SK-MEL-5 (cell line): ENCODE data around the gene CSPG5. TPM values are rescaled to one million over a fixed set of nuclear protein-coding genes. Genes with fewer than 3 reads are reported as not detected.

Source experiments
- DNase-seq: peaks from one replicate; pipeline ENCODE4 v3.0.0-alpha.2; 2016; ENCODE audit warnings: low read depth, low spot score
- in situ Hi-C: cut with HindIII; loops from 2 replicates; pipeline ENCODE4 v1.10.0; 2016; ENCODE audit warnings: low sequenced_read_pairs, high pct_unique_total_duplicates, low pct_unique_long_range_greater_than_20kb
- polyA plus RNA-seq, 2 experiments: library from polyadenylated mRNA; depleted of rRNA; stranded (reverse); fragments of >200 nt; gene quantifications; 2 replicates each; pipeline ENCODE4 v1.2.3, GENCODE V29; 2015
- total RNA-seq: library from RNA; depleted of rRNA; stranded (reverse); fragments of >200 nt; shearing (Covaris generic); gene quantifications from 2 replicates; pipeline ENCODE4 v1.2.3, GENCODE V29; 2014; rRNA removed

The CSPG5 gene
- total RNA-seq, result 3.8 and 4.3 TPM in 2 replicates
- 10.1 and 10.4 TPM in 2 replicates for polyA plus RNA-seq (2015; cell fraction: cytosol; rRNA removed)
- polyA plus RNA-seq (2015; cell fraction: nucleus; rRNA removed), result 0.84 and 1.0 TPM in 2 replicates

DNA sequence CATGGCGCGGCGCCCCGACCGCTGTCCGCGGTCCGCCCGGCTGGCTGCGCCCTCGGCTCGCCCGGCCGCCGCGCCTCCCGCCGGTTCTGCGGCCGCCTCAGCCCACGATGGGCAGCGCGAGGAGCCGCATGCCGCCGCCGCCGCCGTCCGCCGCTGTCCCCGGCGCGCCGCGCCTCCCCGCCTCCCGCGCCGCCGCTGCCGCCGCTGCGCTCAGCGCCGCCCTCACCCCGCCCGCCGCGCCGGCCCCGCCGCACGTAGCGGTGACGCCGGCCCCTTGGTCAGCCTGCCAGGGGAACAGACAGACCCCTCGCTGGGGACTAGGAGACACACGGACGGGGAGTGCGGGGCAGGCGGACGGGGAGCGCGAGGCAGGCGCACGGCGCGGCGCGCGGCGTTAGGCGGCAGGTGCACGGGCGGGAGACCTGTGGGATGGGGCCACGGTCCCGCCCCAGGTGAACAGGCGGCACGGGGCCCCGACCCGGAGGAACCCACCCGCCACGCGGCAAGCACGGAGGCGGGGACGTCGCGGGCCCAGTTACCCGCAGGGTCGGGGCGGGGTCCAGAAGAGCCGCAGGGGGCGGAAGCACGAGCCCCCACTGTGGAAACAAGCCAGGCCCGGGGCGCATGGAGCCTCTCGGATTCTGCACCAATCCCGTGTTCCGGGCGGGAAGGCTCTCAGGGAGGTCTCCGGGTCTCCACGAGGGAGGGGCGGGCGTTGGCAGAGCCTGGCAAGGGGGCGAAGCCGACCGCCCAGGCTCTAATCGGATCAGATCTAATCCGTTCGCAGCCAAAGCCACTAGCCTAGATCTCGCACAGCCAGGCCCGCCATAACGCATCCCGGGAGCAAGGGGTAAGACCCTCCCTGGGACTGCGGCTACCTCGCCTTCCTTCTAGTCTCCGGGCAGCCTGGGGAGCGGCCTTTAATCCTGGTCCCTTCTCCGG, at the start of gene CSPG5:
TSS of gene CSPG5 (minus strand) at position 175 of the 942 bp plus-strand sequence. CDS start at position 3, 172 bp downstream.
- DNase-seq, result no peak
- in situ Hi-C loops, result no loop called here

- in situ Hi-C loops, result no loop called here
- no peak for DNase-seq
These were observed 49.8 kb upstream of the CSPG5 start for GRCh38 chr3:47628426-47628825.

GRCh38 chr3:47622671-47623461, 44.2 kb upstream of the CSPG5 start:
- no peak for DNase-seq
- in situ Hi-C loops, result no loop called here

- no peak for DNase-seq
- in situ Hi-C loops, result no loop called here
These were observed 38.7 kb upstream of the CSPG5 start for GRCh38 chr3:47617086-47618010.

GRCh38 chr3:47614788-47615187, 36.1 kb upstream of the CSPG5 start:
- in situ Hi-C loops, result no loop called here
- no peak for DNase-seq

DNA sequence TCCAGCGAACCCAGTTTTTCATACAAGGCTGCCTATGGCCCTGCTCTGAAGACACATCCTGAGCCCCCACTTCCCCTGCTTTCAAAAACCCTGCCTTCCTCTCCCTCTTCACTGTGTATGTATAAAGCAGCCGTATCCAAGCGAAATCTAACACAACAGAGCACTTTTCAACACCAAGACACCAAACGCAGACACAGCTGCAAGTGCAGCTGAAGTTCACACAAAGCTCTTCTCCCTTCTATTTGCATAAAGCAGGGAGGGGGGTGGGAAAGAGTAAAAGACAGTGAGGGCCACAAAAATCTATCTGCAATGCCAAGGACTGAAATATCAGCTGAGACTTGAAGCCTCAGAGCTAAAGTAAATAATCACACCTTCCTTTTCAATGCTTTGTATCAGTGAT, 35.1 kb upstream of the CSPG5 start:
- in situ Hi-C loops, result no loop called here
- DNase-seq, result no peak

DNA sequence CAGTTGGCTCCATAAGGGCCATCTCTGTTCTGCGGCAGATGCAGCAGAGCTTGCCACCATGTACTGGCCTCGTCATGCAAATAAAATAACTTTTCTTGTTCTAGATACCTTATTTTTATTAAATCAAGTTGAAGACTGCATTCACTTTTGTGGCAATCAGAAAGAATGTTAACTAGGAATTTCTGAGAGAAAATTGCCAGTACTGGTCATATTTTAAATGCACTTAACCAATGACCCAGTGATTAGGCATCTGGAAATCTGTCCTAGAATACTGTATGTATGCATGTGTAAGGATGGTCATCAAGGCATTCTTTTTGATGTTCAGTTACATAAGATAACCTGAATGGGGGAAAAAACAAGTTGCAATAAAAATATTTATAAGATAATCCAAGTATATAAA, 34.2 kb upstream of the CSPG5 start:
- no peak for DNase-seq
- in situ Hi-C loops, result no loop called here

- in situ Hi-C loops, result no loop called here
- DNase-seq, result no peak
These were observed 33.5 kb upstream of the CSPG5 start for GRCh38 chr3:47612178-47612577.

DNA sequence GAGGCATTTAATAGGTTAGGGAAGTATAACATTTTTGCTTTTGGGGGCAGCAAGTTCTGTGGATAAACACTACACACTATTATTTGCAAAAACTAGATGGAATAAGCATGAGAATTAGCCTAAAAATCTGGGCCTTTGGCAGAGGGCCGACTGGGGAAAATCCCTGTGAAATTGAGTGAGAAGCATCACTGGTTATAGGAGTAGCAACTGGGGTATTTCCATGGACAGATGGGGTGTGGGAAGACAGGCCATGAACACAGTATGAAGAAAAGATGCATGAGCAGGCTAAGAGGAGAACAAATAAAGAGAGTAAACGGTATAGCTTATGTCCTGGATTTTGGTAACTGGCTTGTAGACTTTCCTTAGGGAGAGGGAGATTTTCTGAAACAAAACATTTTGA, 32.9 kb upstream of the CSPG5 start:
- DNase-seq, result no peak
- in situ Hi-C loops, result no loop called here

DNA sequence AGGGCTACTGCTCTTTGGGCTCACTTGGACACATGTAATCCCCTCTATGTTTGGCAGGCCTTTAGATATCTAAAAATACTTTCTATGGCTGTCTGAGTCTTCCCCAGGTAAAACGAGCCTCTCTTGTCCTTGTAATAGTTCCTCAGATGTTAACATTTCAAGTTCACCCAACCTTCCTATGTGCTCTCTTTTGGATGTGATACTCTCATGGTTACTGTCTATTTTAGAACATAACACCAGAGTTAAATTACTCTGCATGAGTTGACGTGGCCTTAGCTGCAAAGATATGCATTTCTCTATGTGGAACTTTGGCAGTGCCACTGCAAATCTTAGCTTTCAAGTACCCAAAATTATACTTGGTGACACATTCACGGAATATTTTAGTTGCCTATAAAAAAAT, 31.9 kb upstream of the CSPG5 start:
- DNase-seq, result no peak
- in situ Hi-C loops, result no loop called here

- DNase-seq, result no peak
- in situ Hi-C loops, result no loop called here
These were observed 28.7 kb upstream of the CSPG5 start for GRCh38 chr3:47607335-47607734.

GRCh38 chr3:47606165-47606564, 27.5 kb upstream of the CSPG5 start:
- in situ Hi-C loops, result no loop called here

GRCh38 chr3:47605652-47606051, 27.0 kb upstream of the CSPG5 start:
- in situ Hi-C loops, result no loop called here
- DNase-seq, result no peak

More at GRCh38 chr3:47606165-47606564, 27.5 kb upstream of the CSPG5 start:
- DNase-seq, result no peak

- in situ Hi-C loops, result no loop called here
- no peak for DNase-seq
These were observed 25.5 kb upstream of the CSPG5 start for GRCh38 chr3:47604145-47604544.

DNA sequence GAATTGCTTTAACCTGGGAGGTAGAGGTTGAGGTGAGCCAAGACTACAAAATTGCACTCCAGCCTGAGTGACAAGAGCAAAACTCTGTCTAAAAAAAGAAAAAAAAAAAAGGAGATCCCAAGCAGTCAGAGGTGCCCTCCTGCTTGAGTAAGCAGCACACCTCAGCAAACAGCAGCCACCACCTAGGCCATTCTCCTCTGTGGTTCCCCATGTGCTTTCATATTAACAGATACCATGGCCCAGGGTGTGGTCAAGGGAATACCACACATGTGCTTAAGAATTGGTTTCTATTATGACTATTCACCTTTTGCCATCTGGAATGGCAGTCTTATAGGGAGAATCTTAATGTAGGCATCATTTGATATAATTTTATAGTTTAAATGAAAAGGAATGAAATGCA, 24.7 kb upstream of the CSPG5 start:
- DNase-seq, result no peak
- in situ Hi-C loops, result no loop called here

DNA sequence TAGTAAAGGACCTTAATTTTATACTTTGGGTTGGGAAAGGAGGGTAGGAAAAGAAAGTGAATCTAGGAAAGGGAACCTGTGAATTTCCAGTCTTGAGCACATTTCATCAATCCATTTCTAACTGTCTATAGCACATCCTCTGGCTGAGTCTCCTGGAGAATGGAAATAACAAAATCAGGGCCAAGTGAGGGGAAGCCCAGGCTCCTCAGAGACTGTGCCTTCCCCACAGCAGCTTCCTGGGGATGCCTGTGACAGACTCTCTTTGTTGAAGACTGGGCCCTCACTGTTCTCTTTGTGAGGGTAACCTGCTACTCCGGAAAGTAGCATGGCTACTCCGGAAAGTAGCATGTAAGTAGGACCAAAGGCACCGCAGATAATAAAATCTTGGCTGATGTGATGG, 22.6 kb upstream of the CSPG5 start:
- DNase-seq, result peak; percentile 91
- in situ Hi-C loops, result no loop called here

GRCh38 chr3:47594792-47595191, 16.1 kb upstream of the CSPG5 start:
- no peak for DNase-seq
- in situ Hi-C loops, result no loop called here
